GM06990 (cell line): ENCODE data around the gene L3MBTL4.
"Not testable (repeated sequence)": the region's sequence is repeated elsewhere in the genome, so short reads cannot be mapped to it uniquely, and the experiment has no call there.

ENCODE experiments used
- DNase-seq: peaks from one replicate; pipeline ENCODE4 v3.0.0-alpha.2; 2011; ENCODE audit not compliant: insufficient read length; ENCODE audit errors: extremely low read depth
- H3K27me3 ChIP-seq: replicated peaks from 2 replicates; pipeline ENCODE4 v1.6.0; 2011; ENCODE audit warnings: low read length; ENCODE audit not compliant: control insufficient read depth, insufficient read depth
- H3K36me3 ChIP-seq: 2 replicates; pipeline ENCODE4 v1.5.1; 2011; ENCODE audit warnings: low read length; ENCODE audit not compliant: control insufficient read depth, insufficient read depth
- H3K4me3 ChIP-seq: replicated peaks from 2 replicates; pipeline ENCODE4 v1.5.1; 2011; ENCODE audit warnings: low read depth, mild to moderate bottlenecking, control low read depth, low read length
- CTCF ChIP-seq: IDR thresholded peaks from 2 replicates; pipeline ENCODE4 v1.5.1; 2011; ENCODE audit warnings: low read length, control low read depth, mild to moderate bottlenecking, inconsistent platforms; ENCODE audit not compliant: insufficient read depth, poor library complexity, severe bottlenecking

The L3MBTL4 gene

GRCh38 chr18:6200204-6200774 is 214.4 kb downstream of the L3MBTL4 start:
- no peak for TF ChIP-seq CTCF

GRCh38 chr18:6199777-6200176 is 214.9 kb downstream of the L3MBTL4 start:
- H3K4me3 ChIP-seq: no peak overlapping the region
- H3K36me3 ChIP-seq: no peaks in the 10 kb centered on the region
- no peak for TF ChIP-seq CTCF
- H3K27me3 ChIP-seq: no peaks in the 10 kb centered on the region
- DNase-seq: no peak

More at GRCh38 chr18:6200204-6200774, 214.4 kb downstream of the L3MBTL4 start:
- Histone ChIP-seq H3K4me3 (no peak overlapping the region), H3K36me3 (no peaks in the 10 kb centered on the region), H3K27me3 (no peaks in the 10 kb centered on the region)
- no peak for DNase-seq

- TF ChIP-seq CTCF: no peak
- H3K4me3 ChIP-seq: no peak overlapping the region
- no peaks in the 10 kb centered on the region for H3K36me3 ChIP-seq
- no peak for DNase-seq
- H3K27me3 ChIP-seq: no peaks in the 10 kb centered on the region
Observed at GRCh38 chr18:6198585-6198984, 216.1 kb downstream of the L3MBTL4 start.

GRCh38 chr18:6194640-6195039 is 220.1 kb downstream of the L3MBTL4 start:
- TF ChIP-seq CTCF: no peak
- DNase-seq: no peak
- no peak overlapping the region for H3K4me3 ChIP-seq
- no peaks in the 10 kb centered on the region for H3K36me3 ChIP-seq
- no peaks in the 10 kb centered on the region for H3K27me3 ChIP-seq

GRCh38 chr18:6185782-6186181 is 228.9 kb downstream of the L3MBTL4 start:
- H3K36me3 ChIP-seq, H3K27me3 ChIP-seq, H3K4me3 ChIP-seq, DNase-seq: not testable (repeated sequence)

GRCh38 chr18:6174983-6175745 is 239.5 kb downstream of the L3MBTL4 start:
- no peak overlapping the region for H3K4me3 ChIP-seq
- H3K27me3 ChIP-seq: no peaks in the 10 kb centered on the region
- H3K36me3 ChIP-seq: no peaks in the 10 kb centered on the region
- no peak for DNase-seq
- TF ChIP-seq CTCF: no peak
